GM12878 (cell line): ENCODE data around the gene CSK. TPM values are rescaled to one million over a fixed set of nuclear protein-coding genes. Genes with fewer than 3 reads are reported as not detected.

Experiments used
- ATAC-seq: fragments of 200-7000 bp; cut with Tn5 transposase; 3 replicates; pipeline ENCODE4 v1.9.1; 2020; ENCODE audit warnings: mild to moderate bottlenecking, moderate library complexity
- BruUV-seq: library from RNA; stranded (reverse); fragments of 400-500 nt; replicated peaks from 2 replicates; lab custom pipeline; 2021; lab: Mats Ljungman, UMichigan
- CTCF ChIA-PET: fragments of 300-600 bp; sonication (Branson Sonifier 250); formaldehyde crosslinking; extraction: SDS; loops from one replicate; lab custom pipeline; 2021; ENCODE audit warnings: inconsistent platforms; lab: Yijun Ruan, JAX
- POLR2A ChIA-PET: fragments of 350-600 bp; formaldehyde crosslinking; extraction: SDS; loops from one replicate; lab custom pipeline; 2021; ENCODE audit warnings: inconsistent platforms; lab: Charles Lee
- RAD21 ChIA-PET: fragments of 300-600 bp; sonication (Branson Sonifier 250); formaldehyde crosslinking; loops from one replicate; lab custom pipeline; 2023; ENCODE audit warnings: antibody characterized with exemption; ENCODE audit not compliant: unreplicated experiment; lab: Charles Lee
- SMC1A ChIA-PET: fragments of 300-600 bp; sonication (Branson Sonifier 250); formaldehyde crosslinking; loops from one replicate; lab custom pipeline; 2023; ENCODE audit not compliant: unreplicated experiment, uncharacterized antibody; lab: Charles Lee
- DNase-seq: peaks from one replicate; pipeline ENCODE4 v3.0.0-alpha.2; 2011; ENCODE audit warnings: low read depth, low spot score
- FAIRE-seq: peaks from 3 replicates; lab custom pipeline; 2011; peaks lifted over from hg19 to GRCh38; lab: Jason Lieb, UNC
- H2AFZ ChIP-seq: 2 replicates; pipeline ENCODE4 v1.6.0; 2011; ENCODE audit warnings: low read depth, low read length, control low read depth; ENCODE audit not compliant: control insufficient read depth
- H3K27ac ChIP-seq: 2 replicates; pipeline ENCODE4 v1.5.1; 2011; ENCODE audit warnings: control low read depth; ENCODE audit not compliant: control insufficient read depth, insufficient read depth
- H3K27me3 ChIP-seq, 2 experiments: replicated peaks in 1 of 2; 2 replicates each; pipeline versions ENCODE4 v1.6.0 to v1.6.1; 2011; ENCODE audit warnings: low read length in 1 of 2; ENCODE audit not compliant: control insufficient read depth in 2 of 2, insufficient read depth in 2 of 2
- H3K36me3 ChIP-seq, 2 experiments: 2 replicates each; pipeline ENCODE4 v1.5.1; 2011; ENCODE audit warnings: low read length in 1 of 2; ENCODE audit not compliant: control insufficient read depth in 2 of 2, insufficient read depth in 2 of 2
- H3K4me1 ChIP-seq: 2 replicates; pipeline ENCODE4 v1.6.1; 2011; ENCODE audit warnings: mild to moderate bottlenecking, low read length, moderate library complexity, mixed read lengths; ENCODE audit not compliant: control insufficient read depth, insufficient read depth
- H3K4me2 ChIP-seq: 2 replicates; pipeline ENCODE4 v1.6.0; 2011; ENCODE audit warnings: control low read depth; ENCODE audit not compliant: control insufficient read depth, insufficient read depth
- H3K4me3 ChIP-seq: fragments of 200-600 bp; sonication (generic); 2 replicates; pipeline ENCODE4 v1.5.1; 2016
- H3K79me2 ChIP-seq: 2 replicates; pipeline ENCODE4 v1.6.0; 2011; ENCODE audit warnings: low read length; ENCODE audit not compliant: control insufficient read depth, insufficient read depth
- H3K9ac ChIP-seq: 2 replicates; pipeline ENCODE4 v1.8.0; 2011; ENCODE audit warnings: low read length, control low read depth, mixed read lengths; ENCODE audit not compliant: control insufficient read depth, insufficient read depth
- H3K9me3 ChIP-seq: replicated peaks from 3 replicates; pipeline ENCODE4 v1.5.1; 2011; ENCODE audit warnings: mild to moderate bottlenecking, low read length; ENCODE audit not compliant: control insufficient read depth, insufficient read depth
- H4K20me1 ChIP-seq: 2 replicates; pipeline ENCODE4 v1.6.0; 2011; ENCODE audit not compliant: control insufficient read depth, insufficient read depth
- ASH2L ChIP-seq: fragments of 300-600, 200-600 bp; sonication (generic); IDR thresholded peaks from 2 replicates; pipeline ENCODE4 v1.6.1; 2017; ENCODE audit warnings: low read depth, mild to moderate bottlenecking, borderline replicate concordance
- BCLAF1 ChIP-seq: fragments of 450-650 bp; IDR thresholded peaks from 2 replicates; pipeline ENCODE4 v1.6.1; 2017; ENCODE audit warnings: antibody characterized with exemption, mild to moderate bottlenecking, moderate library complexity
- CBFB ChIP-seq: IDR thresholded peaks from 2 replicates; pipeline ENCODE4 v1.6.1; 2016; ENCODE audit warnings: antibody characterized with exemption, low read depth
- CHD4 ChIP-seq: fragments of 200-600 bp; sonication (generic); IDR thresholded peaks from 2 replicates; pipeline ENCODE4 v1.6.1; 2016; ENCODE audit warnings: mild to moderate bottlenecking
- CTCF ChIP-seq, 3 experiments: IDR thresholded peaks in 2 of 3; conservative IDR thresholded peaks in 1 of 3; 2 replicates each; pipeline ENCODE4 v1.5.1; 2011; ENCODE audit warnings: low read depth in 3 of 3, low read length in 3 of 3, mild to moderate bottlenecking in 3 of 3, control low read depth in 2 of 3, moderate library complexity in 2 of 3, inconsistent platforms in 1 of 3, mixed read lengths in 1 of 3; ENCODE audit not compliant: control insufficient read depth in 2 of 3, insufficient read depth in 1 of 3; ENCODE audit errors: extremely low read depth in 1 of 3
- GATAD2B ChIP-seq: fragments of 450-650 bp; conservative IDR thresholded peaks from 2 replicates; pipeline ENCODE4 v1.6.1; 2017; ENCODE audit warnings: low read depth, mild to moderate bottlenecking, moderate library complexity
- HCFC1 ChIP-seq: fragments of 150-350 bp; IDR thresholded peaks from 2 replicates; pipeline ENCODE4 v1.6.1; 2014; ENCODE audit warnings: low read length
- HDGF ChIP-seq: fragments of 450-650 bp; IDR thresholded peaks from 2 replicates; pipeline ENCODE4 v1.6.1; 2016; ENCODE audit warnings: antibody characterized with exemption
- IRF3 ChIP-seq: fragments of 450-650 bp; IDR thresholded peaks from 2 replicates; pipeline ENCODE4 v1.6.1; 2014; ENCODE audit warnings: mild to moderate bottlenecking
- MLLT1 ChIP-seq: fragments of 450-650 bp; IDR thresholded peaks from 2 replicates; pipeline ENCODE4 v1.6.1; 2016; ENCODE audit warnings: mild to moderate bottlenecking
- POLR2AphosphoS2 ChIP-seq: IDR thresholded peaks from 2 replicates; pipeline ENCODE4 v1.6.1; 2011; ENCODE audit warnings: low read depth, mild to moderate bottlenecking, low read length, improper control_type of control experiment, moderate library complexity
- RELA ChIP-seq: fragments of 450-650 bp; IDR thresholded peaks from 2 replicates; pipeline ENCODE4 v1.8.0; 2014; ENCODE audit warnings: borderline replicate concordance; ENCODE audit not compliant: partially characterized antibody
- RFX5 ChIP-seq: IDR thresholded peaks from 2 replicates; pipeline ENCODE4 v1.6.1; 2011; ENCODE audit warnings: low read depth, low read length, improper control_type of control experiment
- TCF3 ChIP-seq: IDR thresholded peaks from 2 replicates; pipeline ENCODE4 v1.6.1; 2012; ENCODE audit warnings: low read depth, mild to moderate bottlenecking, low read length, borderline replicate concordance; ENCODE audit not compliant: insufficient read depth
- ZBED1 ChIP-seq: IDR thresholded peaks from 2 replicates; pipeline ENCODE4 v1.6.1; 2016; ENCODE audit warnings: borderline replicate concordance
- WGBS: methylation state at CpG from one replicate; pipeline ENCODE4 v1.1.6; 2016; ENCODE audit warnings: low lambda C conversion rate; ENCODE audit not compliant: insufficient replicate concordance, insufficient coverage; ENCODE audit errors: missing lambda C conversion rate; 5-methylcytosine and 5-hydroxymethylcytosine counted together
- in situ Hi-C: fragments of 300-500 bp; cut with MboI; formaldehyde crosslinking; loops from 9 replicates; pipeline ENCODE4 v1.14.3; 2018; ENCODE audit warnings: mixed read lengths
- intact Hi-C: fragments of 100-400 bp; cut with micrococcal nuclease; formaldehyde crosslinking; loops from one replicate; pipeline ENCODE4 v1.14.2; 2022; ENCODE audit not compliant: unreplicated experiment
- polyA plus RNA-seq, 11 experiments: library from polyadenylated mRNA; depleted of rRNA in 4 of 11; unstranded in 6 of 11; stranded (reverse) in 5 of 11; fragments of >200 nt; fragmentation: Nextera tagmentation in 4 of 11; fragmentation: Illumina TruSeq in 1 of 11; extraction: Ambion mirVana in 4 of 11; extraction: Trizol in 1 of 11; gene quantifications; 1 replicate in 1 of 11; 2 replicates in 10 of 11; pipeline versions ENCODE4 v1.2.1 to v1.2.3, GENCODE V29; 2011 to 2016; ENCODE audit warnings: inconsistent platforms in 2 of 11, missing spikeins in 2 of 11, low read depth in 1 of 11
- total RNA-seq, 4 experiments: library from RNA; depleted of rRNA in 3 of 4; stranded (reverse); fragments of >200 nt in 3 of 4; fragmentation: Illumina TruSeq in 1 of 4; extraction: Trizol in 1 of 4; gene quantifications; 2 replicates each; pipeline versions ENCODE4 v1.2.1 to v1.2.3, GENCODE V29; 2013 to 2021

The CSK gene
- total and polyA plus RNA-seq, 10 of the 15 experiments (the other 5 are each of a cell fraction or from before 2014, with no cell fraction given): 3.4 to 327 (median 75.8) TPM

- H3K4me3 ChIP-seq: no peak overlapping the region
- H3K9me3 ChIP-seq: no peaks in the 10 kb centered on the region; the same call in 2 of the 3 replicates
- H3K27me3 ChIP-seq: no peaks in the 10 kb centered on the region
- H3K4me2 ChIP-seq: no peak overlapping the region
- no peaks in the 10 kb centered on the region for H3K79me2 ChIP-seq
- ChIA-PET SMC1A (interaction anchor here (1.1 kb wide), 1 partner anchor 22 kb away, joined by 3 read pairs; no protein-coding TSS in a partner anchor), POLR2A (no interaction called here), RAD21 (no interaction called here), CTCF (no interaction called here)
- no peaks in the 10 kb centered on the region for H3K4me1 ChIP-seq
- TF ChIP-seq CHD4: no peak
- TF ChIP-seq MLLT1: no peak
- no peak for TF ChIP-seq GATAD2B
- TF ChIP-seq TCF3: no peak
- TF ChIP-seq RFX5: no peak
- TF ChIP-seq ZBED1: no peak
- no peak for TF ChIP-seq HCFC1
- TF ChIP-seq IRF3: no peak
- no peak for TF ChIP-seq ASH2L
- no peak for TF ChIP-seq CBFB
- no peak for TF ChIP-seq BCLAF1
- TF ChIP-seq RELA: no peak
- no peak for TF ChIP-seq HDGF
- TF ChIP-seq POLR2AphosphoS2: no peak
- no peak for TF ChIP-seq CTCF (IDR thresholded peaks at IDR 0.05 in 2 of 3, conservative IDR thresholded peaks at IDR 0.05 in 1 of 3; ENCODE audit: control insufficient read depth in 2 of 3, extremely low read depth in 1 of 3, insufficient read depth in 1 of 3, low read depth in 3 of 3, low read length in 3 of 3)
- no peaks in the 10 kb centered on the region for H3K36me3 ChIP-seq
- 38% methylated on average over 4 of the region's 4 CpGs for WGBS
- in situ Hi-C loops (no loop called here), intact Hi-C loops (no loop called here)
- no peak for ATAC-seq
- H2AFZ ChIP-seq: no peak overlapping the region
- H3K27ac ChIP-seq: no peak overlapping the region
- H3K9ac ChIP-seq: no peak overlapping the region
- no peak for DNase-seq
- FAIRE-seq: no peak
- no TSS peak for BruUV-seq
- H4K20me1 ChIP-seq: no peaks in the 10 kb centered on the region
Observed at GRCh38 chr15:74746389-74746788, 35.5 kb upstream of the CSK start.
